Endothelial cell of umbilical vein (primary cell): ENCODE results near the gene NINJ2. TPM values are rescaled to one million over a fixed set of nuclear protein-coding genes. Genes with fewer than 3 reads are reported as not detected.

Experiments used
- BruUV-seq: library from RNA; stranded (reverse); fragments of 400-500 nt; replicated peaks from 2 replicates; lab custom pipeline; 2021; lab: Mats Ljungman, UMichigan
- CTCF ChIA-PET: fragments of 300-600, 350-600 bp; sonication (Branson Sonifier 250); formaldehyde crosslinking; loops from one replicate; lab custom pipeline; 2021; ENCODE audit warnings: antibody characterized with exemption, inconsistent platforms; lab: Charles Lee
- POLR2A ChIA-PET: fragments of 300-600, 350-600 bp; sonication (Branson Sonifier 250); formaldehyde crosslinking; loops from one replicate; lab custom pipeline; 2021; ENCODE audit warnings: antibody characterized with exemption, inconsistent platforms; lab: Charles Lee
- DNase-seq: peaks from one replicate; pipeline ENCODE4 v3.0.0-alpha.2; 2011; ENCODE audit warnings: low read depth, low spot score
- FAIRE-seq: peaks from 2 replicates; lab custom pipeline; 2011; peaks lifted over from hg19 to GRCh38; lab: Jason Lieb, UNC
- H2AFZ ChIP-seq: 2 replicates; pipeline ENCODE4 v1.6.0; 2012; ENCODE audit warnings: low read depth, low read length, control low read depth, inconsistent platforms
- H3K27ac ChIP-seq: 2 replicates; pipeline ENCODE4 v1.5.1; 2011; ENCODE audit warnings: low read depth, mild to moderate bottlenecking, control low read depth, low read length, moderate library complexity; ENCODE audit not compliant: insufficient read depth
- H3K27me3 ChIP-seq, 2 experiments: 2 replicates each; pipeline versions ENCODE4 v1.6.0 to v1.6.1; 2011; ENCODE audit warnings: low read length in 2 of 2, mixed read lengths in 1 of 2; ENCODE audit not compliant: control insufficient read depth in 2 of 2, insufficient read depth in 2 of 2
- H3K36me3 ChIP-seq, 2 experiments: 2 replicates in 1 of 2; 3 replicates in 1 of 2; pipeline ENCODE4 v1.5.1; 2011; ENCODE audit warnings: low read length in 2 of 2, mild to moderate bottlenecking in 1 of 2, moderate library complexity in 1 of 2; ENCODE audit not compliant: control insufficient read depth in 2 of 2, insufficient read depth in 2 of 2; ENCODE audit errors: extremely low read depth in 1 of 2
- H3K4me1 ChIP-seq: 3 replicates; pipeline ENCODE4 v1.5.1; 2011; ENCODE audit warnings: mild to moderate bottlenecking, low read length; ENCODE audit not compliant: control insufficient read depth, insufficient read depth; ENCODE audit errors: extremely low read depth
- H3K4me2 ChIP-seq: 2 replicates; pipeline ENCODE4 v1.6.1; 2011; ENCODE audit warnings: low read length, control low read depth, mixed read lengths; ENCODE audit not compliant: insufficient read depth
- H3K4me3 ChIP-seq, 3 experiments: fragments of 200-600 bp in 1 of 3; sonication (generic), shearing (Covaris generic) in 1 of 3; replicated peaks in 1 of 3; 2 replicates each; pipeline ENCODE4 v1.5.1; 2011 to 2016; ENCODE audit warnings: control low read depth in 3 of 3, low read length in 3 of 3, mild to moderate bottlenecking in 2 of 3, inconsistent platforms in 1 of 3, low read depth in 1 of 3, moderate library complexity in 1 of 3; ENCODE audit not compliant: insufficient read depth in 1 of 3
- H3K79me2 ChIP-seq: 2 replicates; pipeline ENCODE4 v1.6.0; 2012; ENCODE audit warnings: low read length, inconsistent platforms; ENCODE audit not compliant: control insufficient read depth, insufficient read depth
- H3K9ac ChIP-seq: replicated peaks from 2 replicates; pipeline ENCODE3; 2011; ENCODE audit warnings: low read length, control low read depth; ENCODE audit not compliant: insufficient read depth; ENCODE audit errors: extremely low read depth
- H3K9me1 ChIP-seq: replicated peaks from 3 replicates; pipeline ENCODE4 v1.6.0; 2011; ENCODE audit warnings: mild to moderate bottlenecking, low read length; ENCODE audit not compliant: control insufficient read depth, insufficient read depth; ENCODE audit errors: extremely low read depth
- H3K9me3 ChIP-seq: replicated peaks from 2 replicates; pipeline ENCODE4 v1.5.1; 2012; ENCODE audit warnings: low read length, inconsistent platforms; ENCODE audit not compliant: control insufficient read depth, insufficient read depth
- H4K20me1 ChIP-seq: replicated peaks from 2 replicates; pipeline ENCODE3; 2011; ENCODE audit warnings: mild to moderate bottlenecking, low read length; ENCODE audit not compliant: control insufficient read depth, insufficient read depth; ENCODE audit errors: extremely low read depth
- FOS ChIP-seq: IDR thresholded peaks from 2 replicates; pipeline ENCODE4 v1.6.1; 2011; ENCODE audit warnings: mild to moderate bottlenecking, low read length, moderate library complexity, borderline replicate concordance; ENCODE audit not compliant: insufficient read depth
- dilution Hi-C: fragments of 300-500 bp; cut with MboI; formaldehyde crosslinking; loops from one replicate; pipeline ENCODE4 v1.15.0; 2019; ENCODE audit warnings: low sequenced_read_pairs; ENCODE audit not compliant: extremely low pct_ligation_motif_present
- intact Hi-C: fragments of 100-400 bp; cut with micrococcal nuclease; formaldehyde crosslinking; loops from one replicate; pipeline ENCODE4 v1.10.0; 2022
- polyA plus RNA-seq, 4 experiments: library from polyadenylated mRNA; depleted of rRNA in 3 of 4; stranded (reverse) in 3 of 4; unstranded in 1 of 4; fragments of >200 nt; gene quantifications; 2 replicates each; pipeline versions ENCODE4 v1.2.1 to v1.2.3, GENCODE V29; 2011 to 2012; ENCODE audit warnings: missing spikeins in 1 of 4
- total RNA-seq: library from RNA; stranded (reverse); gene quantifications from 2 replicates; pipeline ENCODE4 v1.2.3, GENCODE V29; 2021
- TF ChIP-seq, protein P1 (sequence below), 2 donors: IDR thresholded peaks; 1 replicate in 1 of 2; 2 replicates in 1 of 2; pipeline ENCODE4 v1.5.1; 2011; ENCODE audit warnings: low read length in 2 of 2, mild to moderate bottlenecking in 2 of 2, moderate library complexity in 2 of 2, control low read depth in 1 of 2, inconsistent platforms in 1 of 2, low read depth in 1 of 2; ENCODE audit not compliant: insufficient read depth in 1 of 2; ENCODE audit errors: extremely low read depth in 1 of 2

NINJ2 gene
- total and polyA plus RNA-seq, 2 donors (not counting 3 experiments of a cell fraction or from before 2014, with no cell fraction given) = 0.75 to 4.4 TPM

DNA sequence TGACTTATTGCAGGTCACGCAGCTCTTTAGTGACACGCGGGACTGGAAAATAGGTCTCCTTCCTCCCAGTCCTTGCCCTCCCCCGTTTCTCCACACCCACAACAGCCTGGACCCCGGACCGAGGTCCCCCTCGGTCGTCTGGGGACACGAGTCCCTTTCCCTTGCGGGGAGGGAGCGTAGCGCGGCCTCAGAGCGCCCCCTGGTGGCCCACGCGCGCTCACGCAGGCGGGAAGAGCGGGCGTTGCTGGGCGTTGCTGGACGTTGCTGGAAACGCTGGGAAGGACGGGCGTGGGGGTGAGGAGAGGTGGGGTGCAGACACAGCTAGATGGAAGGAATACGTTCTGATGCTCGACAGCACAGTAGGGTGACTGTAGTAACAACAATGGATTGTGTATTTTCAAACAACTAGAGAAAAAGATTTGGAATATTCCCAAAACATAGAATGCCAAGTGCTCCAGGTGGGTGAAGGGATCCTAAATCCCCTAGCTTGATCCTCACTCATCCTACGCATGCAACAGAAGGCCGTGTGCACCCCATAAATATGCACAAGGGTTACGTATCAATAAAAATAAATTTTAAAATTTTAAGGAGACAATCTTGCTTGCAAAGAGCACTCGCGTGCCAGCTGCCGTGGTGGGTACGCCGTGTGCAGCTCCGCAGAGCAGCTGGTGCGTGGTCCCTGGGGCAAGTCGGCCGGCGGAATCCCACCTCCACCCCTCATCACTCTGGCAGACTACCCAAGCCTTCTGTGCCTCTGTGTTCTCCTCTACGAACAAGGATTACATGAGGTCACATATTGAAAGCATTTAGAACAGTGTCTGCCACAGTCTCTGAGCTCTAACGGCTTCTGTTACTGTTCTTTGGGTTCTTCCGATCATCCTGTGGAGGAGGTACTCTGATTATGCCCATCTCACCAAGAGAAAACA, 116.1 kb downstream of the NINJ2 start:
- peak; percentile 61 for DNase-seq
- dilution Hi-C loops = no loop called here

More for the DNA sequence above, 116.1 kb downstream of the NINJ2 start:
- no peaks in the 10 kb centered on the region for H4K20me1 ChIP-seq
- no peaks in the 10 kb centered on the region for H3K9me3 ChIP-seq
- no peak for FAIRE-seq
- no peak overlapping the region for H3K4me3 ChIP-seq
- H2AFZ ChIP-seq = no peak overlapping the region
- no peak overlapping the region for H3K9ac ChIP-seq
- H3K4me2 ChIP-seq = no peak overlapping the region
- no peaks in the 10 kb centered on the region for H3K36me3 ChIP-seq
- H3K27me3 ChIP-seq = peaks cover 0 to 10% of the 10 kb centered on the region in 2 experiments
- CTCF ChIA-PET = interaction anchor here (0.8 to 3.5 kb wide), 12 partner anchors 8 to 145 kb away, joined by 3 to 173 read pairs (median 4); partner anchors contain the start of gene CCDC77
- intact Hi-C loops = loop anchor here (1.0 kb wide), 2 partner anchors 94 to 105 kb away; no protein-coding TSS in a partner anchor
- no peaks in the 10 kb centered on the region for H3K79me2 ChIP-seq
- peaks cover 9% of the 10 kb centered on the region for H3K4me1 ChIP-seq
- POLR2A ChIA-PET = no interaction called here
- H3K9me1 ChIP-seq = no peaks in the 10 kb centered on the region
- no peak for TF ChIP-seq FOS
- TF ChIP-seq, protein P1, sequence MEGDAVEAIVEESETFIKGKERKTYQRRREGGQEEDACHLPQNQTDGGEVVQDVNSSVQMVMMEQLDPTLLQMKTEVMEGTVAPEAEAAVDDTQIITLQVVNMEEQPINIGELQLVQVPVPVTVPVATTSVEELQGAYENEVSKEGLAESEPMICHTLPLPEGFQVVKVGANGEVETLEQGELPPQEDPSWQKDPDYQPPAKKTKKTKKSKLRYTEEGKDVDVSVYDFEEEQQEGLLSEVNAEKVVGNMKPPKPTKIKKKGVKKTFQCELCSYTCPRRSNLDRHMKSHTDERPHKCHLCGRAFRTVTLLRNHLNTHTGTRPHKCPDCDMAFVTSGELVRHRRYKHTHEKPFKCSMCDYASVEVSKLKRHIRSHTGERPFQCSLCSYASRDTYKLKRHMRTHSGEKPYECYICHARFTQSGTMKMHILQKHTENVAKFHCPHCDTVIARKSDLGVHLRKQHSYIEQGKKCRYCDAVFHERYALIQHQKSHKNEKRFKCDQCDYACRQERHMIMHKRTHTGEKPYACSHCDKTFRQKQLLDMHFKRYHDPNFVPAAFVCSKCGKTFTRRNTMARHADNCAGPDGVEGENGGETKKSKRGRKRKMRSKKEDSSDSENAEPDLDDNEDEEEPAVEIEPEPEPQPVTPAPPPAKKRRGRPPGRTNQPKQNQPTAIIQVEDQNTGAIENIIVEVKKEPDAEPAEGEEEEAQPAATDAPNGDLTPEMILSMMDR (IDR thresholded peaks at IDR 0.05; ENCODE audit: extremely low read depth in 1 of 2, insufficient read depth in 1 of 2, low read depth in 1 of 2, low read length in 2 of 2) = peak; percentile 98
- no peak overlapping the region for H3K27ac ChIP-seq
- BruUV-seq = no TSS peak
